HG03025 (cell line): Measurements from ENCODE around the gene DAPP1.
"Not testable (repeated sequence)": the region's sequence is repeated elsewhere in the genome, so short reads cannot be mapped to it uniquely, and the experiment has no call there.

Source experiments
- ATAC-seq: cut with Tn5 transposase; IDR thresholded peaks from one replicate; pipeline ENCODE4 v1.9.1; 2021; ENCODE audit warnings: mild to moderate bottlenecking, moderate library complexity; ENCODE audit not compliant: unreplicated experiment, low FRiP score

Gene DAPP1

GRCh38 chr4:99816545-99817308 is at the start of gene DAPP1:
TSS of gene DAPP1 (plus strand) at chr4:99816827. CDS start at chr4:99816914, 87 bp downstream.
- ATAC-seq: peak; percentile 95

GRCh38 chr4:99770842-99771241 is 45.8 kb upstream of the DAPP1 start:
- not testable (repeated sequence) for ATAC-seq

- no peak for ATAC-seq
Observed at GRCh38 chr4:99783940-99784339, 32.7 kb upstream of the DAPP1 start.

- ATAC-seq: no peak
Observed at GRCh38 chr4:99784842-99785241, 31.8 kb upstream of the DAPP1 start.

GRCh38 chr4:99790796-99791617 is 25.6 kb upstream of the DAPP1 start:
- no peak for ATAC-seq

GRCh38 chr4:99800332-99801004 is 16.2 kb upstream of the DAPP1 start:
- no peak for ATAC-seq

GRCh38 chr4:99801005-99801699 is 15.5 kb upstream of the DAPP1 start:
- no peak for ATAC-seq

GRCh38 chr4:99803566-99804101 is 13.0 kb upstream of the DAPP1 start:
- ATAC-seq: no peak

- ATAC-seq: no peak
Observed at GRCh38 chr4:99806545-99806944, 10.1 kb upstream of the DAPP1 start.

- ATAC-seq: no peak
Observed at GRCh38 chr4:99807666-99808065, 9.0 kb upstream of the DAPP1 start.

GRCh38 chr4:99808260-99808857 is 8.3 kb upstream of the DAPP1 start:
- ATAC-seq: peak; percentile 79

GRCh38 chr4:99809326-99809725 is 7.3 kb upstream of the DAPP1 start:
- ATAC-seq: no peak

- ATAC-seq: no peak
Observed at GRCh38 chr4:99810536-99810935, 6.1 kb upstream of the DAPP1 start.

- ATAC-seq: no peak
Observed at GRCh38 chr4:99811117-99811516, 5.5 kb upstream of the DAPP1 start.

- no peak for ATAC-seq
Observed at GRCh38 chr4:99811850-99812249, 4.8 kb upstream of the DAPP1 start.

- ATAC-seq: no peak
Observed at GRCh38 chr4:99815597-99816011, 1.0 kb upstream of the DAPP1 start.

GRCh38 chr4:99817309-99817890 is 773 bp downstream of the DAPP1 start:
- peak; percentile 19 for ATAC-seq

GRCh38 chr4:99818661-99819060 is 2.0 kb downstream of the DAPP1 start:
- ATAC-seq: no peak

GRCh38 chr4:99821918-99822503 is 5.4 kb downstream of the DAPP1 start:
- peak; percentile 89 for ATAC-seq
